ENCODE results near the gene LDAH.
"Not testable (repeated sequence)": the region's sequence is repeated elsewhere in the genome, so short reads cannot be mapped to it uniquely, and the experiment has no call there.

The LDAH gene

GRCh38 chr2:20803226-20803682 is 19.6 kb downstream of the LDAH start:
- TF ChIP-seq EZH2phosphoT487 (IDR thresholded peaks at IDR 0.05; ENCODE audit: low read length): no peak
- no peak for TF ChIP-seq CTCF (IDR thresholded peaks at IDR 0.05; ENCODE audit: low read length)
- TF ChIP-seq EZH2 (optimal IDR thresholded peaks at IDR 0.05; ENCODE audit: low read depth, low read length): no peak
- Histone ChIP-seq H3K4me2 (ENCODE audit: low read depth, low read length) (no peak overlapping the region), H3K79me2 (ENCODE audit: low read length) (no peaks in the 10 kb centered on the region; the same call in 1 of the 2 replicates), H3K36me3 (replicated peaks; ENCODE audit: insufficient read depth, low read length) (no peaks in the 10 kb centered on the region), H3K9me2 (replicated peaks; ENCODE audit: insufficient read depth, low read length) (no peaks in the 10 kb centered on the region), H3K4me1 (ENCODE audit: low read length) (no peaks in the 10 kb centered on the region), H4K20me1 (ENCODE audit: insufficient read depth, low read length) (peaks cover 4% of the 10 kb centered on the region; the same call in 1 of the 2 replicates), H2AFZ (ENCODE audit: low read length) (no peak overlapping the region), H3K27ac (ENCODE audit: low read length) (no peak overlapping the region), H3F3A (ENCODE audit: insufficient read depth, low read length) (no peaks in the 10 kb centered on the region), H3K27me3 (replicated peaks; ENCODE audit: insufficient read depth, low read length) (no peaks in the 10 kb centered on the region), H3K9ac (ENCODE audit: low read length) (no peak overlapping the region), H3K9me3 (replicated peaks; ENCODE audit: insufficient read depth, low read length) (no peaks in the 10 kb centered on the region), H3K4me3 (ENCODE audit: low read length) (no peak overlapping the region)
- no peak for DNase-seq

- H2AFZ ChIP-seq (ENCODE audit: low read length): no peak overlapping the region
- no peaks in the 10 kb centered on the region for H3K9me3 ChIP-seq (replicated peaks; ENCODE audit: insufficient read depth, low read length)
- no peaks in the 10 kb centered on the region for H3K9me2 ChIP-seq (replicated peaks; ENCODE audit: insufficient read depth, low read length)
- H3K27me3 ChIP-seq (replicated peaks; ENCODE audit: insufficient read depth, low read length): no peaks in the 10 kb centered on the region
- peaks cover 5% of the 10 kb centered on the region; the same call in 1 of the 2 replicates for H3K4me1 ChIP-seq (ENCODE audit: low read length)
- no peak overlapping the region for H3K4me2 ChIP-seq (ENCODE audit: low read depth, low read length)
- H3K79me2 ChIP-seq (ENCODE audit: low read length): 0 out of 2 replicates have a peak, but pooled peaks cover 5% of the 10 kb centered on the region
- DNase-seq: no peak
- H3K36me3 ChIP-seq (replicated peaks; ENCODE audit: insufficient read depth, low read length): no peaks in the 10 kb centered on the region
- H3K9ac ChIP-seq (ENCODE audit: low read length): no peak overlapping the region
- H4K20me1 ChIP-seq (ENCODE audit: insufficient read depth, low read length): no peaks in the 10 kb centered on the region
- H3K4me3 ChIP-seq (ENCODE audit: low read length): no peak overlapping the region
- TF ChIP-seq EZH2phosphoT487 (IDR thresholded peaks at IDR 0.05; ENCODE audit: low read length): no peak
- TF ChIP-seq EZH2 (optimal IDR thresholded peaks at IDR 0.05; ENCODE audit: low read depth, low read length): no peak
- TF ChIP-seq CTCF (IDR thresholded peaks at IDR 0.05; ENCODE audit: low read length): no peak
- no peak overlapping the region for H3K27ac ChIP-seq (ENCODE audit: low read length)
- no peaks in the 10 kb centered on the region for H3F3A ChIP-seq (ENCODE audit: insufficient read depth, low read length)
Observed at GRCh38 chr2:20797096-20797495, 25.8 kb downstream of the LDAH start.

GRCh38 chr2:20796374-20796791 is 26.5 kb downstream of the LDAH start:
- Histone ChIP-seq H3K9me2 (replicated peaks; ENCODE audit: insufficient read depth, low read length) (no peaks in the 10 kb centered on the region), H3K4me2 (ENCODE audit: low read depth, low read length) (no peak overlapping the region), H3K9me3 (replicated peaks; ENCODE audit: insufficient read depth, low read length) (no peaks in the 10 kb centered on the region), H4K20me1 (ENCODE audit: insufficient read depth, low read length) (no peaks in the 10 kb centered on the region), H3K79me2 (ENCODE audit: low read length) (0 out of 2 replicates have a peak, but pooled peaks cover 5% of the 10 kb centered on the region), H3K36me3 (replicated peaks; ENCODE audit: insufficient read depth, low read length) (no peaks in the 10 kb centered on the region), H3F3A (ENCODE audit: insufficient read depth, low read length) (no peaks in the 10 kb centered on the region), H3K4me1 (ENCODE audit: low read length) (peaks cover 5% of the 10 kb centered on the region; the same call in 1 of the 2 replicates), H3K9ac (ENCODE audit: low read length) (no peak overlapping the region), H3K27ac (ENCODE audit: low read length) (no peak overlapping the region), H3K4me3 (ENCODE audit: low read length) (no peak overlapping the region), H3K27me3 (replicated peaks; ENCODE audit: insufficient read depth, low read length) (no peaks in the 10 kb centered on the region), H2AFZ (ENCODE audit: low read length) (no peak overlapping the region)
- TF ChIP-seq EZH2phosphoT487 (IDR thresholded peaks at IDR 0.05; ENCODE audit: low read length) (no peak), CTCF (IDR thresholded peaks at IDR 0.05; ENCODE audit: low read length) (no peak), EZH2 (optimal IDR thresholded peaks at IDR 0.05; ENCODE audit: low read depth, low read length) (no peak)
- DNase-seq: no peak

GRCh38 chr2:20793944-20794343 is 29.0 kb downstream of the LDAH start:
- not testable (repeated sequence) for H4K20me1 ChIP-seq (ENCODE audit: insufficient read depth, low read length); H3K27me3 ChIP-seq (replicated peaks; ENCODE audit: insufficient read depth, low read length); H3K4me3 ChIP-seq (ENCODE audit: low read length); H3K9me2 ChIP-seq (replicated peaks; ENCODE audit: insufficient read depth, low read length); H3K36me3 ChIP-seq (replicated peaks; ENCODE audit: insufficient read depth, low read length); H2AFZ ChIP-seq (ENCODE audit: low read length); H3K9me3 ChIP-seq (replicated peaks; ENCODE audit: insufficient read depth, low read length); H3F3A ChIP-seq (ENCODE audit: insufficient read depth, low read length); DNase-seq; H3K4me2 ChIP-seq (ENCODE audit: low read depth, low read length); H3K4me1 ChIP-seq (ENCODE audit: low read length); H3K27ac ChIP-seq (ENCODE audit: low read length); H3K79me2 ChIP-seq (ENCODE audit: low read length); H3K9ac ChIP-seq (ENCODE audit: low read length)
